Stomach (tissue), 9 donors: Measurements from ENCODE around the gene TCTN2. TPM values are rescaled to one million over a fixed set of nuclear protein-coding genes. Genes with fewer than 3 reads are reported as not detected.

Experiments used
- DNase-seq, 2 donors: peaks; one replicate each; pipeline versions ENCODE4 v3.0.0 to v3.0.0-alpha.2; 2013 to 2019
- H3K27ac ChIP-seq, 5 donors: fragments of 200-600 bp in 4 of 5; sonication (generic) in 4 of 5; one replicate each; pipeline ENCODE4 v1.5.1; 2013 to 2019; ENCODE audit warnings: mild to moderate bottlenecking in 1 of 5, moderate library complexity in 1 of 5
- H3K27me3 ChIP-seq, 3 donors: fragments of 200-600 bp; sonication (generic); one replicate each; pipeline ENCODE4 v1.5.1; 2017 to 2019; ENCODE audit warnings: mixed run types in 1 of 3
- H3K36me3 ChIP-seq, 4 donors: fragments of 200-600 bp; sonication (generic); 1 replicate in 3 of 4; 2 replicates in 1 of 4; pipeline ENCODE4 v1.5.1; 2016 to 2019
- H3K4me1 ChIP-seq, 4 donors: fragments of 200-600 bp; sonication (generic); one replicate each; pipeline ENCODE4 v1.5.1; 2016 to 2019
- H3K4me3 ChIP-seq, 4 donors: fragments of 200-600 bp; sonication (generic) in 3 of 4; one replicate each; pipeline ENCODE4 v1.5.1; 2016 to 2019; ENCODE audit warnings: mild to moderate bottlenecking in 1 of 4
- H3K9me3 ChIP-seq, 4 donors: fragments of 200-600 bp; sonication (generic); one replicate each; pipeline ENCODE4 v1.5.1; 2016 to 2019
- EP300 ChIP-seq: sonication (generic); formaldehyde crosslinking; IDR thresholded peaks from one replicate; pipeline ENCODE4 v1.6.1; 2017; ENCODE audit warnings: antibody characterized with exemption
- POLR2A ChIP-seq, 4 donors: fragments of 450-650 bp; IDR thresholded peaks; one replicate each; pipeline ENCODE4 v1.6.1; 2016; ENCODE audit warnings: antibody characterized with exemption in 4 of 4, control low read depth in 2 of 4, mild to moderate bottlenecking in 1 of 4, moderate library complexity in 1 of 4
- POLR2AphosphoS5 ChIP-seq, 3 donors: sonication (generic); formaldehyde crosslinking; IDR thresholded peaks; one replicate each; pipeline ENCODE4 v1.6.1; 2016; ENCODE audit warnings: antibody characterized with exemption in 3 of 3
- WGBS, 5 donors: extraction: QIAGEN DNeasy Blood & Tissue Kit in 3 of 5; methylation state at CpG; one replicate each; pipeline versions ENCODE4 v1.1.5 to v1.1.7; 2013 to 2018; 5-methylcytosine and 5-hydroxymethylcytosine counted together
- intact Hi-C: fragments of 100-400 bp; cut with DNase I; formaldehyde crosslinking; loops from one replicate; pipeline ENCODE4 v1.15.1; 2023; ENCODE audit warnings: low total_unique reads
- polyA plus RNA-seq, 3 donors: library from polyadenylated mRNA; stranded (reverse); fragments of 200-250 nt; gene quantifications; one replicate each; pipeline ENCODE4 v1.2.3, GENCODE V29; 2013
- total RNA-seq, 5 donors: library from RNA; depleted of rRNA; stranded (reverse); fragments of >200 nt; gene quantifications; one replicate each; pipeline versions ENCODE4 v1.1.0 to v1.2.3, GENCODE V29; 2014 to 2016
- TF ChIP-seq, protein P1 (sequence below), 7 experiments: fragments of 450-650 bp in 4 of 7; fragments of 200-600 bp in 3 of 7; sonication (generic) in 3 of 7; IDR thresholded peaks; one replicate each; pipeline ENCODE4 v1.5.1; 2016 to 2019; ENCODE audit warnings: antibody characterized with exemption in 7 of 7, control low read depth in 2 of 7, mild to moderate bottlenecking in 1 of 7
- donor health status: healthy with polysubstance abuse.
- donor health status: Bipolar disorder and iron deficiency.
- donor health status: healthy.

The TCTN2 gene
- total and polyA plus RNA-seq, 8 donors: 1.2 to 24.1 (median 6.0) TPM

DNA sequence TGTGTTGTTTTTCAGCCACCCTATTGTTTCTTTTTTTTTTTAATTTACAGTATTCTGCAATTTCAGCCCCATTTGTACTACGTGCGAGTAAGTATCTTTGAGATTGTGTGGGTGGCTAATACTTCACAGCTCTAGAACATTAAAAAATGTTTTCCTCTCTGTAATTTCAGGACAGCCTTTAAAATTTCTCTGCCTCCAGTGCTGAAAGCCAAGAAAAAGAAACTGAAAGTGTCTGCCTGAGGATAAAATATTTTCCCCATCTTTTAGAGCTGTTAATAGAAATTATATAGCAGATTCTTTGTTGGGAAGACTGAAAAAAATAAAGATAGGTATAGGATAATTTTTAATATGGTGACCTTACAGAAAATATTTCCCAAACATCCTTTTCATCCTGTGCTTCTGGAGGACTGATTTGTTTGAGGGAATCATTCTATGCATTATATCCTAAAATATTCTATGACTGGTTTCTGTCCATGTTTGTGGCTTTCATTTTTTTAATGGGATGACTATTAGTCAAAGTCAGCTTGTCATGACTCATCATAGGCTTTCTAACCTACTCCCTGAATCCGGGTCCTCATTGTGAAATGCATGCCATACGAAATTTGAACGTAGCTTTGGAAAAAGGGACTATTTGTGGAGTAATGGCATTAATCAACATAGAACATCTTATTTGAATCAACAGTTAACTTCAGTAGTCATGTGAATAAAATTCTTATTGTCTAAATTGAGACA, 10.8 kb upstream of the TCTN2 start:
- 82 to 89% (median 85%) methylated on average over 5 of the region's 5 CpGs for WGBS, 5 donors
- DNase-seq: no peak
- TF ChIP-seq EP300 (no peak), POLR2AphosphoS5 (IDR thresholded peaks at IDR 0.05) (no peak), POLR2A (IDR thresholded peaks at IDR 0.05) (no peak)
- TF ChIP-seq, protein P1, sequence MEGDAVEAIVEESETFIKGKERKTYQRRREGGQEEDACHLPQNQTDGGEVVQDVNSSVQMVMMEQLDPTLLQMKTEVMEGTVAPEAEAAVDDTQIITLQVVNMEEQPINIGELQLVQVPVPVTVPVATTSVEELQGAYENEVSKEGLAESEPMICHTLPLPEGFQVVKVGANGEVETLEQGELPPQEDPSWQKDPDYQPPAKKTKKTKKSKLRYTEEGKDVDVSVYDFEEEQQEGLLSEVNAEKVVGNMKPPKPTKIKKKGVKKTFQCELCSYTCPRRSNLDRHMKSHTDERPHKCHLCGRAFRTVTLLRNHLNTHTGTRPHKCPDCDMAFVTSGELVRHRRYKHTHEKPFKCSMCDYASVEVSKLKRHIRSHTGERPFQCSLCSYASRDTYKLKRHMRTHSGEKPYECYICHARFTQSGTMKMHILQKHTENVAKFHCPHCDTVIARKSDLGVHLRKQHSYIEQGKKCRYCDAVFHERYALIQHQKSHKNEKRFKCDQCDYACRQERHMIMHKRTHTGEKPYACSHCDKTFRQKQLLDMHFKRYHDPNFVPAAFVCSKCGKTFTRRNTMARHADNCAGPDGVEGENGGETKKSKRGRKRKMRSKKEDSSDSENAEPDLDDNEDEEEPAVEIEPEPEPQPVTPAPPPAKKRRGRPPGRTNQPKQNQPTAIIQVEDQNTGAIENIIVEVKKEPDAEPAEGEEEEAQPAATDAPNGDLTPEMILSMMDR (IDR thresholded peaks at IDR 0.05): no peak
- peak overlapping the region in 2 of 5 donors; percentile 22 to 27 for H3K27ac ChIP-seq
- intact Hi-C loops: no loop called here
- no peaks in the 10 kb centered on the region for H3K27me3 ChIP-seq
- H3K4me3 ChIP-seq: no peak overlapping the region
- H3K4me1 ChIP-seq: no peaks in the 10 kb centered on the region
- H3K9me3 ChIP-seq: no peaks in the 10 kb centered on the region
- H3K36me3 ChIP-seq: peaks cover 6 to 82% (median 62%) of the 10 kb centered on the region in 4 donors

DNA sequence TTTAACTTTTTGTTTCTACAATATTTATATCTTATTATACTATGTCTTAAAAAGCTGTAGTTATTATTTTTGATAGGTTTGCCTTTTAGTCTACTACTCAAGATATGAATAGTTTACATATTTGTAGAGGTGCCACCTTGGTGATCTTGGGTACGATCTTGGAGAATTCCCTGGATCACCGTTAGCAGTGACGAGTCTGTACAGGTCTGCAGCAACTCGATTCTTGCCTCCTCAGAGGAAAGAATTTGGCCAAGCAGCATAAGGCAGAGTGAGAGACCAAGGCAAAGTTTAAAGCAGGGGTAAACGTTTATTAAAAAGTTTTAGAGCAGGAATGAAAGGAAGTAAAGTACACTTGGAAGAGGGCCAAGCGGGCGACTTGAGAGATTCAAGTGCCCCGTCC, 3.1 kb upstream of the TCTN2 start:
- no peak for TF ChIP-seq POLR2A (IDR thresholded peaks at IDR 0.05)
- no peak for TF ChIP-seq EP300
- TF ChIP-seq POLR2AphosphoS5 (IDR thresholded peaks at IDR 0.05): no peak
- TF ChIP-seq, protein P1 (IDR thresholded peaks at IDR 0.05): no peak
- Histone ChIP-seq H3K9me3 (no peaks in the 10 kb centered on the region), H3K4me1 (peaks cover 8 to 20% (median 13%) of the 10 kb centered on the region in 4 donors), H3K27ac (no peak overlapping the region), H3K36me3 (peaks cover 0 to 15% (median 3%) of the 10 kb centered on the region in 4 donors), H3K4me3 (no peak overlapping the region), H3K27me3 (no peaks in the 10 kb centered on the region)
- intact Hi-C loops: no loop called here
- WGBS, 5 donors: 71 to 79% (median 76%) methylated on average over 8 of the region's 8 CpGs
- no peak for DNase-seq

DNA sequence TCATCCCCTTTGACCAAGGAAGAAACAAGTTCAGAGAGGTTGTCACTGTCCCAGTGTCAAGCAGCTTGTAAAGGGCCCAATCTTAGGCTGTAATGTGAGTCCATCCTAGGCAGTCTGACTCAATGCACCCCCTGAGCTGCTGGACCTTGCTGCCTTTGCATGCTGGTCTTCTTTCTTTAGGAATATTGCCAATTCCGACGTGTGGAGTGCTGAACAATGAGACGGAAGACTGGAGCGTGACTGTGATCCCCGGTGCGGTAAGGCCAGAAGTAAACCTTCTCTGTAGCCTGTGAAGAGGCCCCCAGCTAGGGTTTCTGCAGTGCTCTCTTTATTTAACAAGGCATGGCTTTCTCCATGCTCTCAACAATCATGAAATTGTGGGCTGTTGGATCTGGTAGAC, 963 bp downstream of the TCTN2 start:
- Histone ChIP-seq H3K4me1 (peaks cover 8 to 20% (median 13%) of the 10 kb centered on the region in 4 donors), H3K4me3 (peak overlapping the region; percentile 74 to 99 (median 88)), H3K27me3 (no peaks in the 10 kb centered on the region), H3K9me3 (no peaks in the 10 kb centered on the region), H3K27ac (no peak overlapping the region), H3K36me3 (peaks cover 10 to 35% (median 31%) of the 10 kb centered on the region in 4 donors)
- 70 to 77% (median 73%) methylated on average over 6 of the region's 6 CpGs for WGBS, 5 donors
- TF ChIP-seq POLR2A (IDR thresholded peaks at IDR 0.05) (no peak), POLR2AphosphoS5 (IDR thresholded peaks at IDR 0.05) (no peak), EP300 (no peak)
- TF ChIP-seq, protein P1 (IDR thresholded peaks at IDR 0.05): no peak
- no peak for DNase-seq
- intact Hi-C loops: no loop called here

DNA sequence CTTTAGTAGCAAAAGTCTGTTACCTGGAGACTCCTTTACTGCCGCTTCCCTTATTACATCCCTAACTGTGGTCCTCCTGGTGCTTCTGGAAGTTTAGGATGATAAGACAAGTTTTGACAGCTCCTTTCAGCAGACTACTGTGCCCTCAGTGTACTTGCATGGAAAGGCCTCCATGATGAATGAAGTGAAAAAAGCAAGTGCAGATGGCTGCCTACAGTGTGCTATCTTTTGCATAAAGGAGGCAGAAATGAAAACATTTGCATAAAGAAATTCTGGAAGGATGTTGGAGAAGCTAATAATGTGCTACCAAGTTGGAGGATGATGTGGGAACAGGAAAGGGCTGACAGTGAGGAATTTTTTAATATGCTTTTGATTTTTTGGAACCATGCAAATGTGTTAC, 4.5 kb downstream of the TCTN2 start:
- intact Hi-C loops: no loop called here
- no peaks in the 10 kb centered on the region for H3K9me3 ChIP-seq
- no peak overlapping the region for H3K27ac ChIP-seq
- TF ChIP-seq, protein P1 (IDR thresholded peaks at IDR 0.05): no peak
- TF ChIP-seq POLR2AphosphoS5 (IDR thresholded peaks at IDR 0.05) (no peak), EP300 (no peak), POLR2A (IDR thresholded peaks at IDR 0.05) (no peak)
- peaks cover 8 to 18% (median 13%) of the 10 kb centered on the region in 4 donors for H3K4me1 ChIP-seq
- H3K27me3 ChIP-seq: no peaks in the 10 kb centered on the region
- no peak for DNase-seq
- H3K4me3 ChIP-seq: no peak overlapping the region
- WGBS, 5 donors: 94 to 100% (median 100%) methylated on average over 1 of the region's 1 CpG
- H3K36me3 ChIP-seq: peaks cover 18 to 64% (median 60%) of the 10 kb centered on the region in 4 donors
